GM18909 (cell line): Measurements from ENCODE around the gene NGF.

Experiments used
- ATAC-seq: cut with Tn5 transposase; IDR thresholded peaks from one replicate; pipeline ENCODE4 v1.9.1; 2021; ENCODE audit warnings: mild to moderate bottlenecking; ENCODE audit not compliant: unreplicated experiment, poor library complexity

Gene NGF

DNA sequence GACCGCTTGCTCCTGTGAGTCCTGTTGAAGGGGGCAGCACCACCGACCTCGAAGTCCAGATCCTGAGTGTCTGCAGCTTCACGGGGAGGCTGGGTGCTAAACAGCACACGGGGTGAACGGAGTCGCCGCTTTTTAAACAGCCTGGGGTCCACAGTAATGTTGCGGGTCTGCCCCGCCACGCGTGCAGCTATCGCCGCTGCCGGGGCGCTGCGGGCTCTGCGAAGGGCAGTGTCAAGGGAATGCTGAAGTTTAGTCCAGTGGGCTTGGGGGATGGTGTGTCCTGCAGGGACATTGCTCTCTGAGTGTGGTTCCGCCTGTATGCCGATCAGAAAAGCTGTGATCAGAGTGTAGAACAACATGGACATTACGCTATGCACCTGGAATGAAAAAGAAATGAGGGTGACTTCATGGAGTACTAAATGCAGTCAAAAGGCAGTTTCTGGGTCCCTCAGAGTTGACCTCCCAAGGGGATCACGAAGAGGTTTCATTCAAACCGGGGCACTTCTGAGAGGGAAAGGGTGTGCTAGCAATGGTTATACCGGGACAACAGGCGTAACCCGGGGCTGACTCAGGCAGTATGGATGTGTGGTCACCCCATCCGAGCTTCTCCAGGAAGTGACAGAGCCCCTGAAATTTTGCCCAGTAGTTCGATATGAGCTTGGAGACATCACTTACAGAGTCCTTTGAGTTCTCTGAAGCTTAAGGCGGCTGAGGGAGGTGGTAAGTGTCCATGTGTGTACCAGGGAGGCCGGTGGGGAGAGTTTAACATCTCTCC, 51.4 kb downstream of the NGF start:
- no peak for ATAC-seq

- no peak for ATAC-seq
Observed at GRCh38 chr1:115284209-115284608, 53.8 kb downstream of the NGF start.

DNA sequence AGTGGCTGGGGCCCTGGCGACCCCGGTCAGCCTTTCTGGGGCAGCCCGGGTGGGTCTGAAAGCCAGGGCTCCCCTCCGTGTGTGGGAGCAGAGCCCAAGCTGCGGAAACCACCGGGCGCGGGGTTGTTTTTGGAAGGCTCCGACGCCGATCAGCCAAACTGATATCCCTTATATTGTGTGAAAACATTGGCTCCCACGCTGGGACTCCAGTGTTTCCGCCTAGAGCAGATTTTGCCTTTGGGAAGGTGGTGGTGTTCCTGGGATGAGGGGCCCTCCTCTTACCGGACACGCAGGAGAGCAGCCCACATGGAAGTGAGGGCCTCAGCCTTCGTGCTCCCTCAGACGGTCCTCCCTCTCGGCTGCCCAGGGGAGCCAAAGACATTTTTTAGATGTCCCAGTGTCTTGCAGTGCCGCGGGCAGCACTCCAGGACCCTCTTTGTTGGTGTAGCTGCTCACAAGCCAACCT, 54.3 kb downstream of the NGF start:
- no peak for ATAC-seq

- no peak for ATAC-seq
Observed at GRCh38 chr1:115283249-115283648, 54.8 kb downstream of the NGF start.

GRCh38 chr1:115282807-115283208, 55.2 kb downstream of the NGF start:
- no peak for ATAC-seq

GRCh38 chr1:115281143-115281542, 56.9 kb downstream of the NGF start:
- ATAC-seq, result no peak

- no peak for ATAC-seq
Observed at GRCh38 chr1:115280064-115280463, 58.0 kb downstream of the NGF start.

DNA sequence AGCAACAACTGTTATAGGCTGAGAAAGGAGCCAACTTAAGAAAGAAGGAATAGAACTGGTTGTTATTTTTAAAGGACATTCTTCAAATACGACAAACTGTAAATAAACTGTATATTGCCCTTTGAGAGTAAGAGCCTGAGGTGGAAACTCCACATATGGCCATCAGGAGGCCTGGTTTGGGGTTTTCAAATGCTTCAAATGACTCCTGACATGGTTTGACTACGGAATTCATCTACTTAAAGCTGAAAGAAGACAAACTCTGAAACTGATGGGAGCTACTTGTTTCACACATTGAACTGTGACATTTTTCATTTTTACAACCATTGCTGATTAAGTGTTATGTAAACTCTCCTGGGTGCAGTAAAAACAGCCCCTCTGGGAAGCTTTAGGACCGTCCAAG, 59.8 kb downstream of the NGF start:
- ATAC-seq, result no peak

GRCh38 chr1:115277276-115277675, 60.8 kb downstream of the NGF start:
- no peak for ATAC-seq

DNA sequence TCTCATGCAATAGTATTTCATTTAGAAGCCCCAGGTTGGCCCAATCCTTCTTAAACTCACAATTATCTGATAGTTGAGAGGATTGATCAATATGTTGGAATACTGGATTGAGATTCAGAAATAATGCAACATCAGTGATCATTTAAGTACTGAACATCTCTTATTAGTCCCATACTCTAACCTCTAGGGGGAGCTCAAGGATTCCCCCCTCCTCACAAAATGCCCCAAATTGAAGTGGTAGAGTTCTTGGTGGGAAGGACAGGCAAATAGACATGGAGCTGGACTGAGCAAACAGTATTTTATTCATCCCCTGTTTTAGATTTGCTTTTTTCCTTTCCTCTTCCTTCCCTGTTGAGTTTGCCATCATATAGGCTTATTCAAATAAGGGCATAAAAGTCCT, 62.8 kb downstream of the NGF start:
- ATAC-seq, result no peak

GRCh38 chr1:115274467-115274866, 63.6 kb downstream of the NGF start:
- ATAC-seq, result no peak

GRCh38 chr1:115266729-115267421, 71.2 kb downstream of the NGF start:
- ATAC-seq, result no peak

DNA sequence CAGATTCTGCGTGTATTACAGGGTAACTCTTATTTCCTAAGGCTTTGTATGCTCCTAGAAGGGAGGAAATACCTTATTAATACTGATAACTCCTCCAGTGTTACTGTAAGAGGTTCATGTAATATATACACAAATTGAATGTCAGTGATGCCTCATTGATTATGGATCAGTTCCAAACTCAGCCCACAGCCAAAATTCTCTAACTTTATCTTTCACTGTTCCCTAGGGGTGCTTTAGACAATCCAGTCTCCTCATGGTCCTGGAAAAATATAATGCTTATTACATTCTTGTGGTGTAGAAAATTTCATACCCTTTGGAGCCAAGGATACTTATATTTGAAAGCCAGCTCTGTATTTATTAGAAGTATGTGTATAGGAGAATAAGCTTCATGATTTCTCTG, 73.0 kb downstream of the NGF start:
- ATAC-seq, result no peak

DNA sequence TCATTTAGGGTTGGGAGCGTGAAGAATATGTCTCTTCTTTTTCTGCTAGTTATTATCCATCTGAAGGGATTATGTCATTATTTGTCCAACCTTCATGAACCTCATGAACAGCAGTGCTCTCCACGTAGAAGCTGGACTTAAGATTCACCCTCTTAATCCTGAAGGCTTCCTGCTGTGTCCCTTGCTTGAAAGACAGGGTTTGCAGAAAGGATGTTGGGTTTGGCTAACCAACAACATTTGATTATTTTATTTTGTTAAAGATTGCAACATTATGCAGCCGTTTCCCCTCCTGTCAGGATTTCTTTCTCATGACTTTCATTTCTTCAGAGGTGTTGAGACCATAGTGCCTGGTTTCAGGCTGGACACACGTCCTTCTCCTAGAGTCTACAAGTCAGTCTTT, 75.2 kb downstream of the NGF start:
- no peak for ATAC-seq

DNA sequence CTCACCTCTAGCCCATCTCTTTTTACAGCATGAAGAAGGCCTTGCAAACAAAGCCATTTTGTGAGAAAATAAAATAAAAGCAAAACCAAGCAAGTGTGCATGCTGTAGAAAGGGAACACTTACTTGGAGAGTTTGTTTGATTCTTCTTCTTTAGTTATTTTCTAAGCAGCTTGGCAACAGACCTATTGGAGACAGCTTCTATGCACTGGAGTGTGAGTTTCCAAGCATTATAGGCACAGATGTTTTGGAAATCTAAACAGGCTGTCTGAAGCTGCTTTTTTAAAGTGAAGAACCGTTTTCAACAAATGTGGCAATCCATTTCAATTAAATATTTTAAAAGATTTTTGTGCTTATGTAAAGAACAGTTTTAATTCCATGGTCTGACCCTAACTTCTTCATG, 76.6 kb downstream of the NGF start:
- no peak for ATAC-seq

DNA sequence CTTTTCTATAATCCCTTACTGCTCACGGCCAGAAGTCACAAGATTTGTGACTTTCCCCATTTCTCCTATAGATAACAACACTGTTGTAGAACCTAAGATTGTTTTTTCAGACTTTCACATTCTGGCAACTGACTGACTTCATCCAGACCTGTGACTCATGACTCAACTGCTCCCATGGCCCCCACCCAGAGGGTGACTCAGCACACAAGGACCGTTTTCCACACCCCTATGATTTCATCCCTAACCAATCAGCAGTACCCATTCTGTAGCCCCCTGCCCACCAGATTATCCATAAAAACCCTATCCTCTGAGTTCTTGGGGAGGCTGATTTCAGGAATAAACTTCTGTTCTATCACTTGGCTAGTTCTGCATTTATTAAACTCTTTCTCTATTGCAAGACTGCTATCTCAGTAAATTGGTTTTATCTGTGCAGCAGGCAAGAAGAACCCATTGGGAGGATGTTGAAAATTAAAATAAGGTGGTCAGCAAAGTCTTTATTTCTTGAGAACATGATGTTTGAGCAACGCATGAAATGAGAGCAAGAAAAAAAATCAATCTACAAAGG, 79.7 kb downstream of the NGF start:
- no peak for ATAC-seq

DNA sequence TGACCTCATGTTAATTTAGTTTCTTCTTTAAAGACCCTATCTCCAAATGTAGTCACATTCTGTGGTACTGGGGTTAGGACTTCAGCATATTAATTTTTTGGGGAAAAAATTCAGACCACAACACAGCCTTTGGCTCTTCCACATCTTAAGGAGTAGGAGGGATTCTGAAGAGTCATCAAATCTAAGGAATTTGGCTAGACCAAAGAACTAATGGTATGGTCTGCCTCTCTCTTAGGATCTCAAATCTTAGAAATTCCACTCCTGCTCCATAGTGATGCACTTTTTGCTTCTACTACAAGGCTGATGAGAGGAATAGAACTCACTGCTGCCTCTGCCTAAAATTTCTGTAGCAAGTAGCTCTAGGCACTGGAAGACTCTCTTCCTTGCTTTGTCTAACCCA, 80.5 kb downstream of the NGF start:
- ATAC-seq, result no peak

GRCh38 chr1:115255154-115255553, 82.9 kb downstream of the NGF start:
- no peak for ATAC-seq

DNA sequence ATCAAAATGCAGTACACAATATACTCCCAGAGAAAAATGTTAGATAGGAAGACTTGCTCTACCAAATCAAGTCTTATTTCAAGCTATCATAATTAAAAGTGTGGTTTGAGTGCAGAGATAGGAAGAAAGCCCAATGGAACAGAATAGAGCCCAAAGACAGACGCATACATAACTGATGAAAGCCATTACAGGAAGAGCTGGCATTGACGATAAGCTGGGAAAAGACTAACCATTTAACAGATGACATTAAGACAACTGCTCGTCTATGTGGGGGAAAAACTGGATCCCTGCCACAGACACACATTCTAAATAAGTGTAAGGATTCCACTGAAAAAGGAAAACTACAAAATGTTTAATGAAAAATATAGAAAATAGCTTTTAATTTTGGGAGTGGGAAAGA, 85.5 kb downstream of the NGF start:
- no peak for ATAC-seq

- no peak for ATAC-seq
Observed at GRCh38 chr1:115251856-115252255, 86.2 kb downstream of the NGF start.

DNA sequence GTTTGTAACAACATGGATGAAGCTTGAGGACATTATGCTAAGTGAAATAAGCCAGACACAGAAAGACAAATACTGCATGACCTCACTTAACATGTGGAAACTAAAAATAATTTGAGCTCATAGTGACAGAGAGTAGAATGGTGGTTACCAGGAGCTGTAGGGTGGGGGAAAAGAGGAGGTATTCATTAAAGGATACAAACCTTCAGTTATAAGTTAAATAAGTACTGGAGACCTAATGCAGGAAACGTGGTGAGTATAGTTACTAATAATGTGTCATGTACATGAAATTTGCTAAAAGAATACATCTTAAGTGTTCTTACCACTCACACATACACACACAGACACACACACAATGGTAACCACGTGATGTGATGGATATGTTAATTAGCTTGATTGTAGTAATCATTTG, 86.7 kb downstream of the NGF start:
- ATAC-seq, result no peak

GRCh38 chr1:115246526-115246925, 91.5 kb downstream of the NGF start:
- no peak for ATAC-seq
